NCI-H146 (cell line): ENCODE results near the gene SLC46A2.

ENCODE experiments used
- DNase-seq: peaks from one replicate; lab custom pipeline; 2025; lab: John Stamatoyannopoulos, UW

Gene SLC46A2

DNA sequence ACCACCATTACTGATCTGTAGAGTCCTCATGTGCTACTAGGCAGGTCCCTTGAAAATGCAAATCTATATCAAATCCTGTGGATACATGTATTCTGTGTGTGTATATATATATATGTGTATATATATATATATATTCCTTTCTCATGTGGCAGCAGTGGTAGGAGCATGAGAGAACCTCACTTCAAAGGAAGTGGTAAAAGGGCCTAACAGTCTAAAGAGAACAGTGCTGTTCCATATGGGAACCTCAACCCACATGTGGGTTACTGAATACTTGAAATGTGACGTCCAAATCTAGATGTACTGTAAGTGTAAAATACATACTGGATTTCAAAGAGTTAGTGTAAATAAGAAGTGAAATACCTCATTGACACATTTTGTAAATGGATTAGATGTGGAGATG is 5.4 kb downstream of the SLC46A2 start:
- no peak for DNase-seq

DNA sequence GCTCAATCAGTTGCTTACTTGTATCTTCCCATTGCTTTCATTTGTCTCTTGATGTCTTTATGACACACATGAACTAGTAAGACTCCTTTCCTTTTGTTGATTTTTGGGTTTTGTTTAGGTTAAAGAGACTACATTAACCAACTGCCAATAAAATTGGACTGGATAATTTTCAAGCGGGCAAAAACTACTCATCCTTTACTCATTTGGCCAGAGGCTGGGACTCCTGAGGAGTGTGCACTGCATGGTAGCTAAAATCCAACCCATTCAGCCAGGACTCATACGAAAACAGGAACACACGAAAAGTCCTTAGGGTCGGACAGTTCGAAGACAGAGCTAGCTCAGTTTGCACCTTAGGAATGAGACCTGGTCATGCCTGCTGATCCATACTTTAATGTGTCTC is 6.0 kb downstream of the SLC46A2 start:
- no peak for DNase-seq

DNA sequence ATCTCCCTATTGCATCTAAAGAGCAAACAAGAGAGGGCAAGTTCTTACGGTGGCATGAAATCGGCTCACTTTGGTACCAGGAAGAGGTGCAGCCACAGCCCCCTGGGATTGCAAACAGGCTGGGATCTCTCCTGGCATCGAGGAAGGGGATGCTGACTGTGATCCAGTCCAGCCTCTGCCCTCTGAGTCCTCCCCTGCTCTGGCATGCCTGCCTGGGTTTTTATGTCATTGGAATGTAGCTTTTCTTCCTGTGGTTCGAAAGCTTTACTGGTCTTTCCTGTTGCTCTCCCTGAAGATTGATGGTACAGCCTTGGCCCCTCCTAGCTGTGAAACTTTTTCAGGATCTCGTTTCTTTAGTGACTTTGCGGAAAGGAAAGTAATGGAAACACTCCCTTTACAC is 6.6 kb downstream of the SLC46A2 start:
- DNase-seq, result no peak

DNA sequence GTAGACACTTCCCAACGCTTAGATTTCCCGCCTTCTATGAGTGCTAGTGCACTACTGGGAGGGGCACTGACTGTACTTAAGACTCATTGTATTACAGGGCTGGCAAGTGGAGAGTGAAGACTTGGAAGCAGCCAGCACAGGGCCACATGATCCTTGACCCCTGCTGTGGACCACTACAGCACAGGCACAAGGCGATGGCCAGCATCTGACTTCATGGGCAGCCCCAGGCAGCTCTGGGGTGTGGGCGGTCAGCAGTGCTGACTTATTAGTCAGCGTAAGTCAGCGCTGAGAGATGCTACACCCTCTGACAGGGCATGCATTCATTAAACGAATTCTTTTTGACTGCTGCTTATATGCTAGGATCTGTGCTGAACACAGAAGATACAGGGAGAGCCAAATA is 9.3 kb downstream of the SLC46A2 start:
- DNase-seq, result no peak

DNA sequence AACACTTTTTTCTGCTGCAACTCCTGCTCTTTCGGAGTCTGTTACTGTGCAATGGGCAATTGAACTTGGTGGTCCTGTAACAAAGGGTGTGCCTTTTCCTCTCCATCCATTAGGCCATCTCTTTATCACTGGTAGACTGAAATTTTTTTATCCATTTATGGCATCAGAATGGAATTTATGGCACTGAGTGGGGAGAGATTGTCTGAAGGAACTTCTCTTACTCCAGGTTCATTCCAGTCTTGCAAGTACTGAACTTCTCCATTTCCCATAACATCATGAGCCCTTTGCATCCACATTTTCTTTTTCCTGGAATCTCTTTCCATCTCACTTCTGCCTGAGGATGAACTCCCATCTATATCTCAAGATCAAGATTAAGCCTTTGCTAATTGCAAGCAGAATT is 10.0 kb downstream of the SLC46A2 start:
- DNase-seq, result no peak

DNA sequence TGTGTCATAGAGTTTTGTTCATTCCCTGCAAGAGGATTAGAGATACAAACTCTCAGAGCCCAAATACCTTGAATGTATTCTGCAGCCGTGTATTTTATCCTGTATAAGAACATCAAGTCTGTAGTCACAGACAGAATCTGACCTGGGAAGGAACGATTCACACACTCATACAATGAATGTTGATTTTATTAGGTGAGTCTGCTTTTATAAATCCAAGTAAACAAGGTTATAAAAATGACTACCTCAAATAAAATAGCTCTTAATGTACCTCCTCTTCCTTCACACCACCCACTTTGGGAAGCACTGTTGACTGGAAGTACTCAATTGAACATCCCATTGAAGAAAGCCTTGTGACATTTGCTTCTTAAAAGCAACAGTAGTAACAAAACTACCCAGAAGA is 11.9 kb downstream of the SLC46A2 start:
- DNase-seq, result no peak

DNA sequence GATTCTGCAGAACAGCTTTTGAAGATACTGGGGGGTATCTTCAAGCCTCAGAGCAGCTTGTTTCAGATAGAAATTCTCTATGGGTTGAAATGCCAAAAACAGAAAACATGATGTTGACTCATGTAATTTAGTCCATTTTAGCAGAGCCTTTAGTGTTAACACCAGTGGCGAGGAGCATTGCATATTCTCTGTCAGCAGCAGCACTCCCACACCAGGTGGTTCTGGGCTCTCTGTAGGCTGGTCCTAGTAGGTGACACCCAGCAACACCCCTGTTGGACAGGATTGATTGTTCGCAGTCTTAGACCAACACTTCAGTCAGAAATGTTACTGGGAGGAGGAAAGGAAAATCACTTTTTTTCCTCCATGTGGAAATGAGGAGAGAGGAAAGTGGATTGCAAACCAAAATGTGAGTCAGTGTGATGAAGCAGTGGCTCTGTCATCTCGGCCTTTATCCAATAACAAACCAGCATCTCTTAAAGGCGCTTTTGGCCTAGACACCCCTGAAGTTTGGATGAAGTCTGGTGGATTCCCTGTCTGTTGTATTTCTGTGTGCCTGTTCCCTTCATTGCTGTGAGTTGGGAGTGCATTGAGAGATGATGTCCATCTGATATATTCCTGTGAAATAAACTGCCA is 16.8 kb downstream of the SLC46A2 start:
- DNase-seq, result no peak

DNA sequence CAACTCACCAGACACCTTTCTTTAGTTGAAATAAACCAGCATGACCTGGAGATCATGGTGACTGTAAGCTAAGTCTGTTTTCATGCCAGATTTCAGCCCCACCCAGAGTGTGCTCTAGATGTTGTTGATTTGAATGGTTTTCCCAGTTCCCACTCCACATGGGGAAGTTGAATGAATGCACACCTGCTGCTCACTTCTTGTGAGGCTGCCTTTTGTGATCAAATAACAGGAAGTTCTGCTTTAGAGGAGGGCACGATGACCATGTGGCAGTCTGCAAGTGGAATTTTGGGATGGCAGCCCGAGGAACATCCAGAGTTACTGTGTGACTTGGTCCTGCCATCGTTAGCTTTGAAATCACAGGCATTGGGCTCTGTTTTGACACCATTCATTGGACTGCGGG is 18.7 kb downstream of the SLC46A2 start:
- DNase-seq, result no peak

DNA sequence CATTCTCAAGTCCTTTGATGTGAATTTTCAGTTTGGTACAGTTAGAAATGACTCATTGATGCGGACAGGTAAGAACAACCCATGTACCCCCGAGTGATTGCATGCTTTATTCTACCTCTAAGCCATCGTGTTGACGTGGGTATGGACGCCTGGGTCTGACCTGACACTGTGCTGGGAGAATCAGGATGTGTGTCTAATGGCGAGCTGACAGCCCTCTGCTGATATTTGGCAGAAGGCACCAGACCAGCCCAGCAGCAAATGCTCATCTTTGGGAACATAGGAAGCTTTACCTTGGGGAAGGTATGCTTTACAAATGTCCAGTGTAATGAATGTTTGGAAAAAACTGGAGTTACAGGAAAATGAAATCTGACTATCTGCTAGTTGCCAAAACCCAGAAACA is 20.1 kb downstream of the SLC46A2 start:
- no peak for DNase-seq

DNA sequence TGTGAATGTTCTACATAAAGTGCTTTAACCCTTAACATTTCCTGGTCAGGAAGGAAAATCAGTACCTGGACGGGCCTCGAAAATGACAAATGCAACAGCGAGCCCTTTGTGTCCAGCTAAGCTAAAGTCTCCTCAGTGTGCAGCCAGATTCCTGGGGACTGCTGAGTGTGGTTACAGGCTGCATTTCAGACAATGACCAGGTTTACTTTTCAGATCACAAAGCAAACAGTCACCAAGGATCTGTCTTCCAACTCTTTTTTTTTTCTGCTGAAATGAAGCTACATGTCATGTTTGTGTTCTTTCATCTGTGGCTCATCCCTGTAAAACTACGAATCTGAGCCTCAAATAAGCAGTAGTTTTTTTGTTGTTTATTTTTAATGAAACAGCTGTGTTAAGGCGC is 20.8 kb downstream of the SLC46A2 start:
- peak; percentile 43 for DNase-seq

DNA sequence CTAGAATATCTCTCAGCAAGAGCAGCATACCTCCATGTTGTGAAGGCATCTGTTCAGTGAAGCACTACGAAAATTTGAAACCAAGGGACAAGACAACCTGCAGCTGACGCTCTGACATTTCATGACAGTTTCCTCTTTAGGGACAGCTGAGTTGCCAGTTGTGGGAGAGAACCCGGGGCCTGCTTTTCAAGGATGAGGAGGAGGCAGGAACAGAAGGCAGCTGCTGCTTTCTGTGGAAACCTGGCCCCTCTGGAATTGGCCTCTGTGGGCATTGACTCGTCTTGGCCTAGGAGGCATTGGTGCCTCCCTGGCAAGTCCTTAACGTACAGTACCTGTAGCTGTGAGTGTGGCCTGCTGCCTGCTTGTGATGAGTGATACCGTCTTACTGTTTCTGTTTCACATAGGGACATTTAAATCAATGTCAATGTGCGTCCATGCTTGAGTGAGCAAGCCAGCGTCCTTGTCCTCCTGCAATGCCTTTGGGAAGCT is 21.6 kb downstream of the SLC46A2 start:
- DNase-seq, result no peak

DNA sequence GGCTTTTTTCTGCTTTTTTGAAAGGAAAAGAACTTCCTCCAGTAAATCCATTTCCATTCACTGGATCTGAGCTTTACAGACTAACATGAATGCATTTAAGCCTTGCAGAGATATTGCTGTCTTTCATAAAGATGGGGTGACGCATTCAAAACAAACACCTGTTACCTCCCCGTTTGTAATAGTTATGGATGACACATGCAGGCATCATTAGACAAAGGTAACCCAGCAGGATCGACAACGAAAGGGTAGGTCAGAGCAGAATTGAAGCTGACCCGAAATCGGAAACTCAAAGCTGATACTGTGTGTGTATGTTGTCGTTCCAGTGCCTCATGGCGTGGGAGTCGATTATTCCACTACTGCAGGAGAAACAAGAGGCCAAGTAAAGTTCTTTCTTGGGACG is 22.2 kb downstream of the SLC46A2 start:
- no peak for DNase-seq

DNA sequence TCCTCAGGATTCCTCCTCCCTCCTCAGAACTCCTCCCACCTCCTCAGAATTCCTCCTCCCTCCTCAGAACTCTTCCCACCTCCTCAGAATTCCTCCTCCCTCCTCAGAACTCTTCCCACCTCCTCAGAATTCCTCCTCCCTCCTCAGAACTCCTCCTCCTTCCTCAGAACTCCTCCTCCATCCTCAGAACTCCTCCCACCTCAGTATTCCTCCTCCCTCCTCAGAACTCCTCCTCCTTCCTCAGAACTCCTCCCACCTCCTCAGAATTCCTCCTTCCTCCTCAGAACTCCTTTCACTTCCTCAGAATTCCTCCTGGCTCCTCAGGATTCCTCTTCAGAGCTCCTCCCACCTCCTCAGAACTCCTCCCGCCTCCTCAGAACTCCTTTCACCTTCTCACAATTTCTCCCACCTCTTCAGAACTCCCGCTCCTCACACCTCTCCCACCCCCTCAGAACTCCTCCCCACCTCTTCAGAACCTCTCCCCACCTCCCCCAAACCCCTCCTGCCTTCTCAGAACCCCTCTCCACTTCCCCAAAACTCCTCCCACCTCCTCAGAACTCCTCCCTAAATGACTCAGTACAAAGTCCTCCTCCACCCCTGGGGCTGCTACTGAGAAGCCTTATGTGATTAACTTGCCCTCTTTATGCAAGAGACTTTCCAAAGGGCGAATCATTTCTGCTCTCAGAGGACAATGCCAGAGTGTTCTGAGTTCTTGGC is 23.2 kb downstream of the SLC46A2 start:
- DNase-seq, result no peak

DNA sequence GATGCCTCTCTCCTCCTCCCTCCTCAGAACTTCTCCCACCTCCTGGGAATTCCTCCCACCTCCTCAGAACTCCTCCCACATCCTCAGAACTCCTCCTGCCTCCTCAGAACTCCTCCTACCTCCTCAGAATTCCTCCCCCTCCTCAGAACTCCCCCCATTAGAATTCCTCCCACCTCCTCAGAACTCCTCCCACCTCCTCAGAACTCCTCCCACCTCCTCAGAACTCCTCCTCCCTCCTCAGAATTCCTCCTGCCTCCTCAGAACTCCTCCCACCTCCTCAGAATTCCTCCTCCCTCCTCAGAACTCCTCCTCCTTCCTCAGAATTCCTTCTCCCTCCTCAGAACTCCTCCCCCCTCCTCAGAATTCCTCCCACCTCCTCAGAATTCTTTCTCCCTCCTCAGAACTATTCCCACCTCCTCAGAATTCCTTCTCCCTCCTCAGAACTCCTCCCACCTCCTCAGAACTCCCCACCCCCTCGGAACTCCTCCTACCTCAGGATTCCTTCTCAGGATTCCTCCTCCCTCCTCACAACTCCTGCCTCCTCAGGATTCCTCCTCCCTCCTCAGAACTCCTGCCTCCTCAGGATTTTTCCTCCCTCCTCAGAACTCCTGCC is 23.9 kb downstream of the SLC46A2 start:
- DNase-seq, result no peak

DNA sequence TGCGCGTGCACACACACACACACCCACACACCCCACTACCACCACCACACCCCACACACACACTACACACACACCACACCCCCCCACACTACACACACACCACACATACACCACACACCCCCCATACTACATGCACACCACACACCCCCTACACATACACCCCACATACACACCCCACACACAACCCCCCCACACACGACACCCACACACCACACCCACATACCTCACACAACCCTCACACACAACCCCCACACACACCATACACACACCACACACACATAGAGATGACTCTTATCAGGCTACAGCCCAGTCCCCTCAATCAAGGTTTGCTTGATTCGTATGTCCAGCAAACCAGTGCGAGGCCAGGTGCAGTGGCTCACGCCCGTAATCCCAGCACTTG is 25.7 kb downstream of the SLC46A2 start:
- DNase-seq, result no peak

DNA sequence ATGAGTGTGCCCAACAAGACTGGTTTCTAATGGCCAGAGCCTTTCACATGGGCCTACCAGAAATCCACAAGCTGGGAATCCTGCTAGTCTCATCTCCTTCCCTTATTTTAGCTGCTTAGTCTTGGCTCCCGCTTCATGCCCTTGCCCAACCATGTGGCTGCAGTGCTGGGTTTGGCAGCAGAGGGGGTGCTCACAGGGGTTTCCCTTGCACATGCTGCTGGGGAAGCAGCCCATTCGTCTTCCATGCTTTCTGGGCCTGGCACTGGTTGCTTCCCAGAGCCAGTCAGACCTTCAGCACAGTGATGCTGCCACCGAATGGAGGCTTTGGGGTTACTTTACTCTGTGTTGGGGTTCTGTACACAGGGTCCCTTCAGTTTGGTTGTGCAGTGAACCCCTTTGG is 26.3 kb downstream of the SLC46A2 start:
- DNase-seq, result no peak

DNA sequence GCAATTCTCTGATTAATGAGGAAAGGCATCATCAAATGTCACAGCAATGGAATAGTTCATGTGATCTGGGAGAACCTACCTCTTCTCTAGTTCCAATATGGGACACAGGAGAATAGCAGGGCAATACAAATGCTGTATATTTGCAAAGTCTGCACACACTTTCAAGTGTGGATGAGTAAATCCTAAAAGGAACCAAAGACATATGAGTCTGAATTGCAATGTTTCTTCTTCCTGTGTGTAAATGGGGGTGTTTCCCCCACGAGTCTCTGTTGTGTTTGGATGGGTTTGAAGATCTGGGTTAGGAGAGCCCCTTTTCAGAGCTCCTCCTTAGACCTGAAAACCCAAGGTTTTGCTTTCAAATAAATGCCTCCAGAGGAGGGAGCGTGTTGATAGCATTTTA is 26.9 kb downstream of the SLC46A2 start:
- no peak for DNase-seq

DNA sequence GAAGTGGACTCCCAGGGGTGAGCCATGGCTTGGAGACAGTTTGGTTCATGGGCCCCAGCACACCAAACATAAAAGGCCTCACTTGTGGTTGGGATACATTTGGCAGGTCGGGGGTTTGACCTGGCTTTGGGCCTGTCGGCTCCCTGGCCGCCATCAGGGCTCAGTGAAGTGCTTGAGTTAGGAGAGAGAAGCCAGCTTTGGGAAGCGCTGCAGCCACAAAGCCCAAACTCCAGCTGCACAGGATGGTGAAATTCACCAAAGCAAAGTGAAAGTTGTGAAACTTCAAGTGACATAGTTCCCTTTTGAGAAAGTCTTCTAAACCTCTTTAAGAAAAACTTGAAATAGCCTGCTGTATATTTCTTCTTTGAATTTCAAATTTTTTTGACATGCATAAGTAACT is 27.5 kb downstream of the SLC46A2 start:
- no peak for DNase-seq

DNA sequence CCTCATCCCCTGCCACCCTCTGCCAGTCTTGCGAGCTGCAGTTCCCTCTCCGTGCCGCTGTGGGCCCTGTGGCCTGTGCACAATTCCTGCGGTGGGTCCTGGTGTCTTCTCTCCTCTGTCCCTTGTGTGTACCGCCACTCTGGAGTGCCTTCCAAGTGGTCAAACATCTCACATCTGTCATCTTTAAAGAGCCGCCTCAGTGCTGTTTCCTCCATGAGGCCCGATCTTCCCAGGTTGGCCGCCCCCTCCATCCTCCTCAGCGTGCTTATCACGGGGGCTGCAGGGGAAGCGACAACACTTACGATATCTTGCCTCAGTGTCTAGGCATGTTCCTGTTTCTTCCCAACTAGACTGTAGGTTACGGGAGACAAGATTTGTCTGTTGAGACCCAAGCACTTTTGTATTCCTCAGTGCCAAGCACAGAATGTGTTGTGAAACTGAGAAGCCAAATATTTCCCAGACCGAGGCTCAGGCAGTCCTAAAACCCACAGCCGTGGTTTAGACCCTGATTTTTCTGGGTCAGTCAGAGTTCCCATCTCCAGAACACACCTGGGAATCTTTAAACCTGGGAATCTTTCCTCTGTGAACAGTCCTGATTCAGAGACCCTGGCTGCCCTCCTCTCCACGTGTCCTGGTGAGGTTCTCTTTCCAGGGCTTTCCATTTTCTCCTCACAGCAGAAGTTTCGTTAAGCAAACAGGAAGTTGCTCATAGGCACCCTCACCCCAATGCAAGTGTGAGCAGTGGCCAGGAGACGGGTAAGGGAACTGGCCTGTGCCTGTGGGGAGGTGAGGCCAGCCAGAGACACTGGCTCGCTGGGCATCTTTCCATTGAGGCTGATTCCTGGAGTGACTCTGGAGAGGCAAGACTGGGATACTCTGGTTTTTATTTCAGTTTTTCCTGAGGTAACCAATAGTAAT is 28.8 kb downstream of the SLC46A2 start:
- DNase-seq, result no peak

DNA sequence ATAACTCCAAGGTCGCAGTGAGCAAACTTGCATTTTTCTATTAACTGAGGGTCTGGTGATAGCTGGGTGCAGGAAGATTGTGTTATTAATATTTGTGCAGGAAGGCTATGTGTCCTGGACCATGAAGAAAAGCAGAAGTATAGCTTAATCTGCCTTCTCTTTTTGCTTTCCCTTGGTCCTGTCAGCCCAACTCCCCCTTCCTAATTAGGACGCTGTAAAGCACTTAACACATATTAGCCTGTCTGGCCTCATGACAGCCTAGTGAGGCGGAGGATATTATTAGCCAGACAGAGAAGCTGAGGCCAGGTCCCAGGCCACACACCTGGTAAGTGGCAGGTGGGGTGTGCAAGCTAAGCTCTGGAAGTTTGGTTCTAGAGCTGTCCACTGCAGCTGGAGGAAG is 29.5 kb downstream of the SLC46A2 start:
- no peak for DNase-seq

DNA sequence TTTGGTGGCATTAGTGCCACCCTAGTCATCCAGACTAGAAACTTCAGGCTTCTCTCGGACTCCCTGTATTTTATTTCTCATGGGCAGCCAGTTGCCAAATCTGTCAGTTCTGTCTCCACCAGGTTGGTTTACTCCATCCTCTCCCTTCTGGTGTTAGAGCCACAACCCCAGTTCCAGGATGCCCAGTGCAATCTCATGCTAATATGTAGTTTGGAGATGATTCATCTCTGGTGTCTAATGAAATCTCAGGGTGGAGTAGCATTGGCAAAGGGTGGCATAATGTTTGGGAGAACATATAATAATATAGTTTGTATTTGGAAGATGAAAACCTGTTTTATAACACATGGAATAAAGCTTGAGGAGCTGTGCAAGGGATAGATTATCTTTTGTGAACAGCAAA is 30.2 kb downstream of the SLC46A2 start:
- no peak for DNase-seq

DNA sequence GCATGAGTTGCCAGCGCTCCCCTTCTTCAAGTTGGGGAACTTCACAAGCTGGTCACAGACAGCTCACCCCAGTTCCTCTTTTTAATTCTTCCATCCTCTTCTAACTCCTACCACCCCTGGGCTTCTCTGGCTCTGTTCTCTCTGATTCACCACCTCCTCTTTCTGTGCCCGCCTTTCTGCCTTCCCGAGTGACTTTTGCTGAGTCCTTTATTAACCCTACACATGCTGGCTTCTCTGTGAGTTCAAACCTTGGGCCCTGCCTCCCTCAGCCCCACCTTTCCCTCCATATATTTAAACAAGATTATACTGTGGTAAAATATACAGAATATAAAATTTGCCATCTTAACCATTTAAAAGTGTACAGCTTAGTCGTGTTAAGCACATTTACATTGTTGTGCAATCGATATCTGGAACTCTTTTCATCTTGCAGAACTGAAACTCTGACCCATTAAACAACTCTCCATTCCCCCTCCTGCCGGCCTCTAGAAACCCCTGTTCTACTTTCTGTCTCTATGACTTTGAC is 32.0 kb downstream of the SLC46A2 start:
- DNase-seq, result no peak
